Measurements from ENCODE around the gene ZNF462.

ZNF462 gene

GRCh38 chr9:106828965-106829364, 34.0 kb upstream of the ZNF462 start:
- no peak overlapping the region for H3K4me3 ChIP-seq (ENCODE audit: low read depth, low read length)
- no peak for TF ChIP-seq CTCF (IDR thresholded peaks at IDR 0.05; ENCODE audit: insufficient read depth, low read depth, low read length, missing control alignments)
- DNase-seq (ENCODE audit: low read depth): no peak

GRCh38 chr9:106829666-106830408, 33.1 kb upstream of the ZNF462 start:
- no peak for TF ChIP-seq CTCF (IDR thresholded peaks at IDR 0.05; ENCODE audit: insufficient read depth, low read depth, low read length, missing control alignments)
- H3K4me3 ChIP-seq (ENCODE audit: low read depth, low read length): no peak overlapping the region
- DNase-seq (ENCODE audit: low read depth): no peak

- DNase-seq (ENCODE audit: low read depth): no peak
- no peak overlapping the region for H3K4me3 ChIP-seq (ENCODE audit: low read depth, low read length)
- no peak for TF ChIP-seq CTCF (IDR thresholded peaks at IDR 0.05; ENCODE audit: insufficient read depth, low read depth, low read length, missing control alignments)
Observed at GRCh38 chr9:106830527-106831150, 32.3 kb upstream of the ZNF462 start.

- no peak for DNase-seq (ENCODE audit: low read depth)
- no peak for TF ChIP-seq CTCF (IDR thresholded peaks at IDR 0.05; ENCODE audit: insufficient read depth, low read depth, low read length, missing control alignments)
- H3K4me3 ChIP-seq (ENCODE audit: low read depth, low read length): no peak overlapping the region
Observed at GRCh38 chr9:106834888-106835287, 28.1 kb upstream of the ZNF462 start.

GRCh38 chr9:106835840-106836239, 27.1 kb upstream of the ZNF462 start:
- TF ChIP-seq CTCF (IDR thresholded peaks at IDR 0.05; ENCODE audit: insufficient read depth, low read depth, low read length, missing control alignments): no peak
- no peak overlapping the region for H3K4me3 ChIP-seq (ENCODE audit: low read depth, low read length)
- no peak for DNase-seq (ENCODE audit: low read depth)

GRCh38 chr9:106843371-106843770, 19.6 kb upstream of the ZNF462 start:
- H3K4me3 ChIP-seq (ENCODE audit: low read depth, low read length): no peak overlapping the region
- TF ChIP-seq CTCF (IDR thresholded peaks at IDR 0.05; ENCODE audit: insufficient read depth, low read depth, low read length, missing control alignments): no peak
- DNase-seq (ENCODE audit: low read depth): no peak
